Sigmoid colon (tissue), 7 donors: Measurements from ENCODE around the gene PELI2. TPM values are rescaled to one million over a fixed set of nuclear protein-coding genes. Genes with fewer than 3 reads are reported as not detected.

Experiments
- DNase-seq: peaks from one replicate; pipeline ENCODE4 v3.0.0-alpha.2; 2019
- H3K27ac ChIP-seq, 4 donors: fragments of 200-600 bp; sonication (generic); one replicate each; pipeline ENCODE4 v1.5.1; 2016 to 2019; ENCODE audit warnings: mild to moderate bottlenecking in 1 of 4
- H3K27me3 ChIP-seq, 3 donors: fragments of 200-600 bp; sonication (generic); one replicate each; pipeline ENCODE4 v1.5.1; 2019; ENCODE audit warnings: mild to moderate bottlenecking in 1 of 3
- H3K36me3 ChIP-seq, 4 donors: fragments of 200-600 bp; sonication (generic); one replicate each; pipeline ENCODE4 v1.5.1; 2016 to 2019
- H3K4me1 ChIP-seq, 4 donors: fragments of 200-600 bp; sonication (generic); one replicate each; pipeline ENCODE4 v1.5.1; 2017 to 2019
- H3K4me3 ChIP-seq, 4 donors: fragments of 200-600 bp; sonication (generic); one replicate each; pipeline ENCODE4 v1.5.1; 2017 to 2019; ENCODE audit warnings: mild to moderate bottlenecking in 2 of 4, moderate library complexity in 1 of 4
- H3K9me3 ChIP-seq, 4 donors: fragments of 200-600 bp in 3 of 4; sonication (generic) in 3 of 4; one replicate each; pipeline versions ENCODE4 v1.5.1 to v1.6.1; 2013 to 2019
- EP300 ChIP-seq, 4 donors: sonication (generic); formaldehyde crosslinking; IDR thresholded peaks; one replicate each; pipeline ENCODE4 v1.6.1; 2017; ENCODE audit warnings: antibody characterized with exemption in 4 of 4
- POLR2A ChIP-seq, 2 donors: fragments of 450-650 bp; IDR thresholded peaks; one replicate each; pipeline ENCODE4 v1.6.1; 2016; ENCODE audit warnings: antibody characterized with exemption in 2 of 2, mild to moderate bottlenecking in 2 of 2, moderate library complexity in 2 of 2
- POLR2AphosphoS5 ChIP-seq, 4 donors: sonication (generic); formaldehyde crosslinking; IDR thresholded peaks; one replicate each; pipeline ENCODE4 v1.6.1; 2017; ENCODE audit warnings: antibody characterized with exemption in 4 of 4
- WGBS, 2 donors: extraction: QIAGEN DNeasy Blood & Tissue Kit; methylation state at CpG; one replicate each; pipeline ENCODE4 v1.1.7; 2013; 5-methylcytosine and 5-hydroxymethylcytosine counted together
- intact Hi-C: fragments of 100-400 bp; cut with DNase I; formaldehyde crosslinking; loops from one replicate; pipeline ENCODE4 v1.15.1; 2023
- polyA plus RNA-seq, 3 donors: library from polyadenylated mRNA; stranded (reverse); fragments of 200-250 nt; gene quantifications; one replicate each; pipeline ENCODE4 v1.2.3, GENCODE V29; 2013
- total RNA-seq, 4 donors: library from RNA; depleted of rRNA; stranded (reverse); fragments of >200 nt; gene quantifications; one replicate each; pipeline ENCODE4 v1.1.0, GENCODE V29; 2016
- TF ChIP-seq, protein P1 (sequence below), 4 experiments: fragments of 450-650 bp in 3 of 4; fragments of 200-600 bp in 1 of 4; IDR thresholded peaks; one replicate each; pipeline ENCODE4 v1.5.1; 2016 to 2019; ENCODE audit warnings: antibody characterized with exemption in 4 of 4, mild to moderate bottlenecking in 3 of 4, moderate library complexity in 2 of 4
- donor health status: healthy with polysubstance abuse.
- donor health status: Bipolar disorder and iron deficiency.
- donor health status: healthy.

The PELI2 gene
- total and polyA plus RNA-seq, 7 donors, result 4.5 to 34.3 (median 26.3) TPM

DNA sequence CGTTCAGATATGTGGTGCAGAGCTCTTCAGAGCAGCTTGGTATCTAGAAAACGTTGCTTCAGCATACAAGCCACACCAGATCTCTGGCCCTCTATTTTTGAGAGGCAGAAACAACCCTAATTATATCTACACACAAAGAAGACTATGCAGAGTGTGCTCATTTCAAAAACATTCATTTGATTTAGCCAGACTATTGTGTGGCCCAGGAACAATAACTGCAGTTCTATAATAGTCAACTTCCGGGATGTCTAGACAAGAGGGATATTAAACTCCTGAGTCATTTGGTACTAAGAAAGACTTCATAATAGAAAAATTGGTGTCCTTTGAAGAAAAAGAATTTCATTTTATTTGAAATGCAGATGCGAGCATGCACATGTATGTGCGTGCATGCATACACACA is 153.8 kb downstream of the PELI2 start:
- DNase-seq, result no peak
- Histone ChIP-seq H3K4me1 (peaks cover 0 to 24% (median 22%) of the 10 kb centered on the region in 4 donors), H3K4me3 (no peak overlapping the region), H3K27ac (no peak overlapping the region), H3K9me3 (no peaks in the 10 kb centered on the region), H3K36me3 (no peaks in the 10 kb centered on the region), H3K27me3 (no peaks in the 10 kb centered on the region)
- TF ChIP-seq POLR2A (IDR thresholded peaks at IDR 0.05), result no peak
- WGBS, 2 donors, result 87 to 90% methylated on average over 5 of the region's 5 CpGs
- intact Hi-C loops, result no loop called here

DNA sequence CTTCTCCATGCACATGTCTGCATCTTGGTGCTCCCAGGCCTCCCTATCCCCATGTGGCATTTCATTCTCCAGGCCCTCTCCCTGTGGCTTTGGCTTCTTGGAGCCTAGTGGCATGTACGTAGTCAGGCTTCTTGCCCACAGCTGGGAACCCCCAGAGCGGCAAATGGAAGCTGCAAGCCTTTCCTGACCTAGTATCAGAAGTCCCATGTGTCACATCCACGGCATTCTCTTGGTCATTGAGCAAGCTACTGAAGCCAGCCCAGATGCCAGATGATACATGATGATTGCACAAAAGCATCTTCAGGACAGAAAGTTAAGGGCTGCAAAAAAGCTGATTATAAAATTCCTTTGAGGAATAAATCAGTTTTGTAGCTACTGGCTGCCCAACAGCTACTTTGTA is 154.9 kb downstream of the PELI2 start:
- WGBS, 2 donors, result 89 to 91% methylated on average over 3 of the region's 3 CpGs
- H3K27me3 ChIP-seq, result no peaks in the 10 kb centered on the region
- intact Hi-C loops, result no loop called here
- H3K9me3 ChIP-seq, result no peaks in the 10 kb centered on the region
- H3K4me1 ChIP-seq, result peaks cover 0 to 24% (median 22%) of the 10 kb centered on the region in 4 donors
- no peak overlapping the region for H3K27ac ChIP-seq
- H3K36me3 ChIP-seq, result no peaks in the 10 kb centered on the region
- TF ChIP-seq POLR2A (IDR thresholded peaks at IDR 0.05), result no peak
- TF ChIP-seq, protein P1, sequence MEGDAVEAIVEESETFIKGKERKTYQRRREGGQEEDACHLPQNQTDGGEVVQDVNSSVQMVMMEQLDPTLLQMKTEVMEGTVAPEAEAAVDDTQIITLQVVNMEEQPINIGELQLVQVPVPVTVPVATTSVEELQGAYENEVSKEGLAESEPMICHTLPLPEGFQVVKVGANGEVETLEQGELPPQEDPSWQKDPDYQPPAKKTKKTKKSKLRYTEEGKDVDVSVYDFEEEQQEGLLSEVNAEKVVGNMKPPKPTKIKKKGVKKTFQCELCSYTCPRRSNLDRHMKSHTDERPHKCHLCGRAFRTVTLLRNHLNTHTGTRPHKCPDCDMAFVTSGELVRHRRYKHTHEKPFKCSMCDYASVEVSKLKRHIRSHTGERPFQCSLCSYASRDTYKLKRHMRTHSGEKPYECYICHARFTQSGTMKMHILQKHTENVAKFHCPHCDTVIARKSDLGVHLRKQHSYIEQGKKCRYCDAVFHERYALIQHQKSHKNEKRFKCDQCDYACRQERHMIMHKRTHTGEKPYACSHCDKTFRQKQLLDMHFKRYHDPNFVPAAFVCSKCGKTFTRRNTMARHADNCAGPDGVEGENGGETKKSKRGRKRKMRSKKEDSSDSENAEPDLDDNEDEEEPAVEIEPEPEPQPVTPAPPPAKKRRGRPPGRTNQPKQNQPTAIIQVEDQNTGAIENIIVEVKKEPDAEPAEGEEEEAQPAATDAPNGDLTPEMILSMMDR (IDR thresholded peaks at IDR 0.05), result no peak
- no peak for TF ChIP-seq EP300 (IDR thresholded peaks at IDR 0.05)
- TF ChIP-seq POLR2AphosphoS5 (IDR thresholded peaks at IDR 0.05), result peak in 1 of 4 donors; percentile 15
- DNase-seq, result no peak
- H3K4me3 ChIP-seq, result no peak overlapping the region

DNA sequence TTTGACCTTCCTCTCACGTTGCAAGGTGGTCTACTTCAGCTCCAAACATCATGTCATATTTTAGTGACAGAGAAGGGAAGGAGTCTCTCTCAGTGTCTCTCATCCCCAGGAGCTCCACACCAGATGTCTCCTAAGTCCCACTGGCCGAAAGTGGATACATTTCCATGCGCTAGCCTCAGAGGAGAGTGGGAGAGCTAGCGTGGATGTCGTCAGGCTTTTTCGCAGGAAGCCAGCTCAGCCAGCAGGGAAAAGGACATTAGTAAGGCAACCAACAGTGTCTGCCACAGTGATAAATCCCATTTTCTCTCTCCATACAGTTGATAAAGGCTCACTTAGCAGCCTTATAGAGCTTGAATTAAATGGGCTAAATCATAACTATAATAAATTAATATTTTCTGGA is 155.7 kb downstream of the PELI2 start:
- no peaks in the 10 kb centered on the region for H3K9me3 ChIP-seq
- H3K27me3 ChIP-seq, result no peaks in the 10 kb centered on the region
- no peak for DNase-seq
- no peak overlapping the region for H3K4me3 ChIP-seq
- intact Hi-C loops, result no loop called here
- H3K4me1 ChIP-seq, result peaks cover 0 to 24% (median 22%) of the 10 kb centered on the region in 4 donors
- no peaks in the 10 kb centered on the region for H3K36me3 ChIP-seq
- H3K27ac ChIP-seq, result peak overlapping the region in 2 of 4 donors; percentile 46 to 66
- TF ChIP-seq POLR2A (IDR thresholded peaks at IDR 0.05), result no peak
- no peak for TF ChIP-seq EP300 (IDR thresholded peaks at IDR 0.05)
- no peak for TF ChIP-seq POLR2AphosphoS5 (IDR thresholded peaks at IDR 0.05)
- TF ChIP-seq, protein P1 (IDR thresholded peaks at IDR 0.05), result no peak
- WGBS, 2 donors, result 74 to 80% methylated on average over 6 of the region's 6 CpGs

DNA sequence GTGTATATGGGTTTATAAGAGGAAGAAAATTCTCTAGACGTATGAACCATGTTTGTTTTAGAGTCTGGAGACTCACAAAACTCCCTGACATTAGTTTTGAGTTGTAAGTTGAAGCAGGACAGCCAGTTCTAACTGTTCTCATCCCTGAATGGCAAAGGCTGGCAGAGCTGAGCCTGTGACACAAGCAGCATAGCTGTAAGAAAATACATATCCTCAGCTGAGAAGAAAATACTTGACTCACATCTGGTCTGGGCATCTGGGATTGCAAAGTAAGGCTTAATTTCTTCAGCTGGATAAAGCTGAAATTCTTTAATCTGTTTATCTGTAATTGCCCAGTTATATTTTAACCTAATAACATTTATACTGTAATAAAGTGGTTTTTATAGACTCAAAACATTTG is 156.3 kb downstream of the PELI2 start:
- peaks cover 0 to 24% (median 22%) of the 10 kb centered on the region in 4 donors for H3K4me1 ChIP-seq
- no peaks in the 10 kb centered on the region for H3K9me3 ChIP-seq
- H3K27me3 ChIP-seq, result no peaks in the 10 kb centered on the region
- 8 to 38% methylated on average over 1 of the region's 1 CpG for WGBS, 2 donors
- H3K27ac ChIP-seq, result peak overlapping the region in 2 of 4 donors; percentile 46 to 66
- no peak overlapping the region for H3K4me3 ChIP-seq
- H3K36me3 ChIP-seq, result no peaks in the 10 kb centered on the region
- TF ChIP-seq POLR2AphosphoS5 (IDR thresholded peaks at IDR 0.05) (peak in 1 of 4 donors; percentile 8), POLR2A (IDR thresholded peaks at IDR 0.05) (no peak)
- DNase-seq, result no peak
- intact Hi-C loops, result no loop called here

DNA sequence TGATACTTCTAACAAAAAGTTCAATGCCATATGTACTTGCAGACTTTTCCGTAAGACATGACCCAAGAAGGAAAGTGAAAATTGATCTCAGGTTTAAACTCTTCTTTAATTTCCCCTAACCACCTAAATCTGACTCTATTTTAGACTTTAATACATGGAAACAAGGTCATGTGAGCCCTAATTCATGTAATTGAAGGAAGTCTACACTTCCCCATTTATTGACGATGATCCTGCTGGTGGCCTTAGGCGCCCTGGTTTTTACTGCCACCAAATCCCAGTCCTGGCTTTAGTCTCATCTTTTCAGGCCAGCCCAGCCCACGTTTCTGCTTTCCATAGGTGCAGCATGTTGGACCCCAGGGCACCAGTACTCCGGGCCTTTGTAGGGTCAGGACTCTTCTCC is 157.9 kb downstream of the PELI2 start:
- H3K27me3 ChIP-seq, result no peaks in the 10 kb centered on the region
- no peak for DNase-seq
- 81 to 92% methylated on average over 5 of the region's 5 CpGs for WGBS, 2 donors
- no peak overlapping the region for H3K27ac ChIP-seq
- no peak overlapping the region for H3K4me3 ChIP-seq
- TF ChIP-seq EP300 (IDR thresholded peaks at IDR 0.05) (no peak), POLR2AphosphoS5 (IDR thresholded peaks at IDR 0.05) (no peak), POLR2A (IDR thresholded peaks at IDR 0.05) (no peak)
- TF ChIP-seq, protein P1 (IDR thresholded peaks at IDR 0.05), result no peak
- H3K9me3 ChIP-seq, result no peaks in the 10 kb centered on the region
- H3K36me3 ChIP-seq, result no peaks in the 10 kb centered on the region
- H3K4me1 ChIP-seq, result peaks cover 0 to 24% (median 22%) of the 10 kb centered on the region in 4 donors
- intact Hi-C loops, result no loop called here

DNA sequence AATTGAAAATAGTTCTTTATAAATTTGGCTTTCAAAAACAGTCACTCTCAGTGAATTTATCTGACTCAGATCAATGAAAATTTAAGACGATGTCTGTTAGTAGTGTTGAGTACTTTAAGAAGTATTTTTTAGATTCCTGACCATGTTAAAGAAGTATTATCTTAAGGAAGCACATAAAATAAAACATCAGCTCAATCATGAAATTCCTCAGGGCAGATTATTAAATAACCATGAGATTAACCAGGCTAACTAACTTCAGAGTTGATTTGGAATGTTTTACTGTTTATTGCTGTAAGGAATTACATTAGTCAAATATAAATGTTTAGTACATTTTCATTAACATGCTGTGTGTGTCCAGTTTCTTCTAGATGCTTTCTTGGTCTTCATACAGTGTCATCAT is 160.2 kb downstream of the PELI2 start:
- 86 to 87% methylated on average over 1 of the region's 1 CpG for WGBS, 2 donors
- intact Hi-C loops, result no loop called here
- Histone ChIP-seq H3K4me3 (no peak overlapping the region), H3K4me1 (peaks cover 0 to 17% (median 15%) of the 10 kb centered on the region in 4 donors), H3K36me3 (no peaks in the 10 kb centered on the region), H3K27me3 (no peaks in the 10 kb centered on the region), H3K27ac (no peak overlapping the region), H3K9me3 (no peaks in the 10 kb centered on the region)
- DNase-seq, result no peak
- TF ChIP-seq POLR2AphosphoS5 (IDR thresholded peaks at IDR 0.05), result no peak
- TF ChIP-seq, protein P1 (IDR thresholded peaks at IDR 0.05), result no peak
- no peak for TF ChIP-seq EP300 (IDR thresholded peaks at IDR 0.05)
- TF ChIP-seq POLR2A (IDR thresholded peaks at IDR 0.05), result no peak
